Measurements from ENCODE around the gene MCCC2.
"Not testable (repeated sequence)": the region's sequence is repeated elsewhere in the genome, so short reads cannot be mapped to it uniquely, and the experiment has no call there.

Gene MCCC2

GRCh38 chr5:71600783-71601182 lies 13.6 kb downstream of the MCCC2 start:
- no peak for DNase-seq

GRCh38 chr5:71601222-71602026 lies 14.3 kb downstream of the MCCC2 start:
- DNase-seq = peak; percentile 5 to 49 (median 32)

GRCh38 chr5:71609916-71610315 lies 22.8 kb downstream of the MCCC2 start:
- not testable (repeated sequence) for DNase-seq

GRCh38 chr5:71615809-71616208 lies 28.7 kb downstream of the MCCC2 start:
- DNase-seq = no peak

GRCh38 chr5:71620630-71621029 lies 33.5 kb downstream of the MCCC2 start:
- DNase-seq = no peak

- no peak for DNase-seq
Measured at GRCh38 chr5:71621268-71621667, 34.1 kb downstream of the MCCC2 start.

- no peak for DNase-seq
Measured at GRCh38 chr5:71621741-71622140, 34.6 kb downstream of the MCCC2 start.

GRCh38 chr5:71623221-71623794 lies 36.2 kb downstream of the MCCC2 start:
- no peak for DNase-seq

- no peak for DNase-seq
Measured at GRCh38 chr5:71629950-71630349, 42.8 kb downstream of the MCCC2 start.

- no peak for DNase-seq
Measured at GRCh38 chr5:71631070-71631469, 43.9 kb downstream of the MCCC2 start.

- DNase-seq = no peak
Measured at GRCh38 chr5:71632168-71632567, 45.0 kb downstream of the MCCC2 start.

- no peak for DNase-seq
Measured at GRCh38 chr5:71633255-71634155, 46.4 kb downstream of the MCCC2 start.

GRCh38 chr5:71637133-71637532 lies 50.0 kb downstream of the MCCC2 start:
- DNase-seq = no peak

- DNase-seq = no peak
Measured at GRCh38 chr5:71640408-71640807, 53.3 kb downstream of the MCCC2 start.

- DNase-seq = no peak
Measured at GRCh38 chr5:71645030-71645429, 57.9 kb downstream of the MCCC2 start.

- not testable (repeated sequence) for DNase-seq
Measured at GRCh38 chr5:71650940-71651339, 63.8 kb downstream of the MCCC2 start.

GRCh38 chr5:71651579-71651978 lies 64.4 kb downstream of the MCCC2 start:
- DNase-seq = no peak

- DNase-seq = no peak
Measured at GRCh38 chr5:71652349-71652748, 65.2 kb downstream of the MCCC2 start.

- DNase-seq = no peak
Measured at GRCh38 chr5:71652803-71653543, 65.8 kb downstream of the MCCC2 start.

- DNase-seq = no peak
Measured at GRCh38 chr5:71658916-71659662, 71.9 kb downstream of the MCCC2 start.

GRCh38 chr5:71662381-71662780 lies 75.2 kb downstream of the MCCC2 start:
- DNase-seq = no peak
